Suprapubic skin (tissue), 4 donors: ENCODE results near the gene REPIN1.

Experiments used
- EP300 ChIP-seq: sonication (generic); formaldehyde crosslinking; IDR thresholded peaks from one replicate; pipeline ENCODE4 v1.6.1; 2017; ENCODE audit warnings: antibody characterized with exemption
- POLR2A ChIP-seq, 2 donors: fragments of 450-650 bp; IDR thresholded peaks; one replicate each; pipeline ENCODE4 v1.6.1; 2017; ENCODE audit warnings: antibody characterized with exemption in 2 of 2, mild to moderate bottlenecking in 2 of 2, moderate library complexity in 2 of 2
- POLR2AphosphoS5 ChIP-seq, 3 donors: sonication (generic); formaldehyde crosslinking; IDR thresholded peaks; one replicate each; pipeline ENCODE4 v1.6.1; 2017; ENCODE audit warnings: antibody characterized with exemption in 3 of 3
- TF ChIP-seq, protein P1 (sequence below), 2 donors: fragments of 200-600 bp in 1 of 2; fragments of 450-650 bp in 1 of 2; sonication (generic) in 1 of 2; IDR thresholded peaks; one replicate each; pipeline ENCODE4 v1.5.1; 2016 to 2019; ENCODE audit warnings: antibody characterized with exemption in 2 of 2, mild to moderate bottlenecking in 1 of 2, moderate library complexity in 1 of 2

DNA sequence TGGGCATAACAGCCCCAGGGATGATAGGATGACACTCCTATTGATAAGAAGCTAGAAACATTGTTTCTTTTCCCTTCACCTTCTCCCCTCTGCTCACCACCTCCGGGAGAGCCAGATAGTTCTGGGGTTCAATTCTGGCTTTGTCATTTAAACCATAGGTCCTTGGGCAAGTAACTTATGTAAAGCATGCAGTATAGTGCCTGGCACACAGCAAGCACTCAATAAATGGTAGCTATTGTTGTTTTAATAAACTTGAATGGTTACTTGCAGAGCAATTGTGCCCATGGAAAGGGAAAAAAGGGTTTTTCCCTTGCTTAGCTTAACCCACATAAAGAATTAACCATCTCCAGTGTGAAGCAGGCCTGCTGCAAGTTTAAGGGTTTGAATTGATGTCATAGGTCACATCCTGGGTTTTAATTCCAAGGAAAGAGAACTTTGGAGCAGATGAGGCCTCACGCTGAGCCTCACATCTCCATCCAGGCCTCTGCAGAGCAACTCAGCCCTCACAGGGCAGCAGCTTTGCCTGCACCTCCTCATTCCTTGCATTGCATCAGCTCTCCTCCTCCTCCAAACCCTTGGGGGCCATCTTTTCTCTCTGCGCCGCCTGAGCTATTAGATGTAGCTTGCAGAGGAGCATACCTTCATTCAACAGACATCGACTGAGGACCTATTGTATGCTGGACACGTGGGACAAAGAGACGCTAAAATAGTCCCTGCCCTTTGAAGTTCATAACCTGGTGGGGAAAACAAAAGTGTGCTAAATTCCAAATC is 33.4 kb downstream of the REPIN1 start:
- TF ChIP-seq, protein P1, sequence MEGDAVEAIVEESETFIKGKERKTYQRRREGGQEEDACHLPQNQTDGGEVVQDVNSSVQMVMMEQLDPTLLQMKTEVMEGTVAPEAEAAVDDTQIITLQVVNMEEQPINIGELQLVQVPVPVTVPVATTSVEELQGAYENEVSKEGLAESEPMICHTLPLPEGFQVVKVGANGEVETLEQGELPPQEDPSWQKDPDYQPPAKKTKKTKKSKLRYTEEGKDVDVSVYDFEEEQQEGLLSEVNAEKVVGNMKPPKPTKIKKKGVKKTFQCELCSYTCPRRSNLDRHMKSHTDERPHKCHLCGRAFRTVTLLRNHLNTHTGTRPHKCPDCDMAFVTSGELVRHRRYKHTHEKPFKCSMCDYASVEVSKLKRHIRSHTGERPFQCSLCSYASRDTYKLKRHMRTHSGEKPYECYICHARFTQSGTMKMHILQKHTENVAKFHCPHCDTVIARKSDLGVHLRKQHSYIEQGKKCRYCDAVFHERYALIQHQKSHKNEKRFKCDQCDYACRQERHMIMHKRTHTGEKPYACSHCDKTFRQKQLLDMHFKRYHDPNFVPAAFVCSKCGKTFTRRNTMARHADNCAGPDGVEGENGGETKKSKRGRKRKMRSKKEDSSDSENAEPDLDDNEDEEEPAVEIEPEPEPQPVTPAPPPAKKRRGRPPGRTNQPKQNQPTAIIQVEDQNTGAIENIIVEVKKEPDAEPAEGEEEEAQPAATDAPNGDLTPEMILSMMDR (IDR thresholded peaks at IDR 0.05), result no peak
- TF ChIP-seq POLR2AphosphoS5 (IDR thresholded peaks at IDR 0.05) (no peak), POLR2A (IDR thresholded peaks at IDR 0.05) (no peak), EP300 (no peak)
